K562 (cell line): ENCODE measurements around the gene LATS2. TPM values are rescaled to one million over a fixed set of nuclear protein-coding genes. Genes with fewer than 3 reads are reported as not detected.

Experiments
- ATAC-seq: fragments of 200-7000 bp; cut with Tn5 transposase; 3 replicates; pipeline ENCODE4 v1.9.1; 2020; ENCODE audit warnings: moderate library complexity
- BruUV-seq: library from RNA; stranded (reverse); fragments of 400-500 nt; replicated peaks from 2 replicates; lab custom pipeline; 2021; lab: Mats Ljungman, UMichigan
- CTCF ChIA-PET: fragments of 300-600 bp; formaldehyde crosslinking; extraction: SDS; loops from one replicate; lab custom pipeline; 2021; ENCODE audit warnings: low intra/inter-chr PET ratio; lab: Yijun Ruan, JAX
- POLR2A ChIA-PET: fragments of 300-600, 350-650 bp; sonication (Branson Sonifier 250); formaldehyde crosslinking; extraction: SDS; loops from one replicate; lab custom pipeline; 2021; ENCODE audit warnings: antibody characterized with exemption, inconsistent platforms; lab: Yijun Ruan, JAX
- DNase-seq, 4 experiments: peaks; one replicate each; pipeline versions ENCODE4 v3.0.0 to v3.0.0-alpha.2; 2011 to 2018; ENCODE audit warnings: low spot score in 3 of 4, mixed read lengths in 3 of 4; ENCODE audit errors: extremely low read depth in 1 of 4
- FAIRE-seq: peaks from 2 replicates; lab custom pipeline; 2011; peaks lifted over from hg19 to GRCh38; lab: Jason Lieb, UNC
- H2AFZ ChIP-seq: 2 replicates; pipeline ENCODE4 v1.6.0; 2011; ENCODE audit warnings: low read depth, low read length, control low read depth, inconsistent platforms
- H3K27ac ChIP-seq: fragments of 200-600 bp; 3 replicates; pipeline ENCODE4 v1.8.0; 2011; ENCODE audit warnings: low read depth, mild to moderate bottlenecking, control low read depth, inconsistent platforms, low read length, moderate library complexity, mixed read lengths; ENCODE audit errors: extremely low read depth
- H3K27me3 ChIP-seq, 2 experiments: fragments of 300-600 bp in 1 of 2; 2 replicates in 1 of 2; 3 replicates in 1 of 2; pipeline versions ENCODE4 v1.6.0 to v1.8.0; 2011; ENCODE audit warnings: inconsistent platforms in 2 of 2, low read length in 2 of 2, mild to moderate bottlenecking in 1 of 2, mixed read lengths in 1 of 2, moderate library complexity in 1 of 2; ENCODE audit not compliant: control insufficient read depth in 2 of 2, insufficient read depth in 2 of 2
- H3K36me3 ChIP-seq: fragments of 300-600 bp; 3 replicates; pipeline ENCODE4 v1.8.0; 2011; ENCODE audit warnings: mild to moderate bottlenecking, low read length, inconsistent platforms; ENCODE audit not compliant: control insufficient read depth, insufficient read depth
- H3K4me1 ChIP-seq, 2 experiments: fragments of 200-600 bp in 1 of 2; replicated peaks in 1 of 2; 2 replicates in 1 of 2; 3 replicates in 1 of 2; pipeline versions ENCODE4 v1.5.1 to v1.8.0; 2011; ENCODE audit warnings: inconsistent platforms in 2 of 2, low read length in 2 of 2, mild to moderate bottlenecking in 1 of 2, mixed read lengths in 1 of 2, moderate library complexity in 1 of 2; ENCODE audit not compliant: control insufficient read depth in 2 of 2, insufficient read depth in 2 of 2
- H3K4me2 ChIP-seq: 2 replicates; pipeline ENCODE4 v1.6.1; 2011; ENCODE audit warnings: low read length, control low read depth, inconsistent platforms, mixed read lengths; ENCODE audit not compliant: insufficient read depth
- H3K4me3 ChIP-seq: fragments of 200-600 bp; sonication (generic), shearing (Covaris generic); 2 replicates; pipeline ENCODE4 v1.5.1; 2016; ENCODE audit warnings: control low read depth, inconsistent platforms
- H3K79me2 ChIP-seq: fragments of 200-600 bp; 3 replicates; pipeline ENCODE4 v1.8.0; 2011; ENCODE audit warnings: low read length, inconsistent platforms; ENCODE audit not compliant: control insufficient read depth, insufficient read depth
- H3K9ac ChIP-seq, 2 experiments: 2 replicates each; pipeline versions ENCODE4 v1.6.0 to v1.6.1; 2011; ENCODE audit warnings: low read depth in 2 of 2, low read length in 2 of 2, control low read depth in 1 of 2, inconsistent platforms in 1 of 2, mild to moderate bottlenecking in 1 of 2, mixed read lengths in 1 of 2; ENCODE audit not compliant: insufficient read depth in 1 of 2
- H3K9me1 ChIP-seq: one replicate; pipeline ENCODE4 v1.6.0; 2011; ENCODE audit warnings: inconsistent platforms, mild to moderate bottlenecking, low read length, moderate library complexity; ENCODE audit not compliant: control insufficient read depth, insufficient read depth
- H3K9me3 ChIP-seq: replicated peaks from 2 replicates; pipeline ENCODE4 v1.5.1; 2011; ENCODE audit warnings: low read depth, low read length, inconsistent platforms; ENCODE audit not compliant: control insufficient read depth, insufficient read depth
- H4K20me1 ChIP-seq: replicated peaks from 2 replicates; pipeline ENCODE4 v1.6.1; 2011; ENCODE audit warnings: low read length, inconsistent platforms, mixed read lengths; ENCODE audit not compliant: control insufficient read depth, insufficient read depth
- BACH1 ChIP-seq: fragments of 200-800 bp; sonication (Bioruptor generic); IDR thresholded peaks from 2 replicates; pipeline ENCODE4 v1.6.1; 2016; ENCODE audit warnings: missing genetic modification characterization, missing compliant biosample characterization
- CUX1 ChIP-seq: fragments of 200-800 bp; sonication (Bioruptor generic); IDR thresholded peaks from 2 replicates; pipeline ENCODE4 v1.6.1; 2016; ENCODE audit warnings: missing genetic modification characterization, missing compliant biosample characterization
- DEAF1 ChIP-seq: fragments of 450-650 bp; formaldehyde crosslinking; IDR thresholded peaks from 2 replicates; pipeline ENCODE4 v1.4.0; 2020; ENCODE audit warnings: mild to moderate bottlenecking, moderate library complexity
- EGR1 ChIP-seq: fragments of 450-650 bp; conservative IDR thresholded peaks from 2 replicates; pipeline ENCODE4 v1.6.1; 2017; ENCODE audit warnings: mild to moderate bottlenecking
- HNRNPUL1 ChIP-seq: fragments of 200-400 bp; formaldehyde crosslinking; IDR thresholded peaks from 2 replicates; pipeline ENCODE4 v1.6.1; 2017; ENCODE audit warnings: low read length
- HSF4 ChIP-seq: fragments of 250-450 bp; sonication (Bioruptor Pico); IDR thresholded peaks from 2 replicates; pipeline ENCODE4 v2.1.2; 2022; ENCODE audit warnings: mild to moderate bottlenecking, moderate library complexity, borderline replicate concordance
- MAFF ChIP-seq: IDR thresholded peaks from 2 replicates; pipeline ENCODE4 v1.6.1; 2012; ENCODE audit warnings: low read length, improper control_type of control experiment
- NONO ChIP-seq, 2 experiments: fragments of 200-400 bp in 1 of 2; fragments of 450-650 bp in 1 of 2; formaldehyde crosslinking in 1 of 2; IDR thresholded peaks; 2 replicates each; pipeline ENCODE4 v1.6.1; 2017; ENCODE audit warnings: low read depth in 2 of 2, mild to moderate bottlenecking in 2 of 2, moderate library complexity in 2 of 2, low read length in 1 of 2
- NR1H2 ChIP-seq: sonication (generic); formaldehyde crosslinking; IDR thresholded peaks from 2 replicates; pipeline ENCODE4 v1.4.0; 2020; ENCODE audit warnings: mild to moderate bottlenecking, missing genetic modification reagents
- POLR2G ChIP-seq: fragments of 200-400 bp; formaldehyde crosslinking; IDR thresholded peaks from 2 replicates; pipeline ENCODE4 v1.6.1; 2017; ENCODE audit warnings: low read depth, mild to moderate bottlenecking, antibody characterized with exemption, low read length, moderate library complexity
- TSC22D4 ChIP-seq: fragments of 450-650 bp; IDR thresholded peaks from 2 replicates; pipeline ENCODE4 v1.6.1; 2016; ENCODE audit warnings: missing genetic modification characterization, missing biosample characterization, control low read depth
- ZBTB12 ChIP-seq: fragments of 250-450 bp; sonication (Bioruptor Pico); IDR thresholded peaks from 2 replicates; pipeline ENCODE4 v1.4.0; 2020
- ZNF133 ChIP-seq: fragments of 250-450 bp; sonication (Bioruptor Pico); IDR thresholded peaks from 2 replicates; pipeline ENCODE4 v1.4.0; 2020; ENCODE audit warnings: mild to moderate bottlenecking
- WGBS: fragments of 100-300 bp; shearing (Covaris generic); methylation state at CpG from one replicate; pipeline ENCODE4 v1.1.6; 2016; ENCODE audit warnings: low coverage, mixed read lengths; ENCODE audit not compliant: insufficient coverage; ENCODE audit errors: missing lambda C conversion rate; 5-methylcytosine and 5-hydroxymethylcytosine counted together
- in situ Hi-C: fragments of 300-500 bp; cut with MboI; formaldehyde crosslinking; loops from 4 replicates; pipeline ENCODE4 v1.15.0; 2018; ENCODE audit warnings: inconsistent platforms, mixed read lengths
- intact Hi-C: fragments of 100-400 bp; cut with micrococcal nuclease; formaldehyde crosslinking; loops from 2 replicates; pipeline ENCODE4 v1.14.2; 2022
- polyA plus RNA-seq, 8 experiments: library from polyadenylated mRNA; depleted of rRNA in 4 of 8; stranded (reverse) in 5 of 8; unstranded in 3 of 8; fragments of >200 nt; fragmentation: Nextera tagmentation in 2 of 8; fragmentation: Illumina TruSeq in 1 of 8; extraction: Ambion mirVana in 2 of 8; extraction: Trizol in 1 of 8; gene quantifications; 2 replicates each; pipeline versions ENCODE4 v1.2.1 to v1.2.3, GENCODE V29; 2011 to 2014; ENCODE audit warnings: inconsistent platforms in 1 of 8, missing spikeins in 1 of 8
- total RNA-seq, 7 experiments: library from RNA; depleted of rRNA in 6 of 7; stranded (reverse); fragments of >200 nt in 6 of 7; fragmentation: Illumina TruSeq in 2 of 7; extraction: Trizol in 2 of 7; gene quantifications; 2 replicates each; pipeline versions ENCODE4 v1.2.1 to v1.2.3, GENCODE V29; 2011 to 2021; ENCODE audit warnings: low replicate concordance in 1 of 7

The LATS2 gene
- total and polyA plus RNA-seq, 9 of the 15 experiments (the other 6 are each of a cell fraction or from before 2014, with no cell fraction given) = 0.18 to 3.7 (median 0.76) TPM

- TF ChIP-seq HNRNPUL1 = no peak
Observed at GRCh38 chr13:21066946-21067345, 5.6 kb upstream of the LATS2 start (continued).

GRCh38 chr13:21065686-21066085 lies 4.3 kb upstream of the LATS2 start:
- Histone ChIP-seq H3K9ac (no peak overlapping the region), H3K27me3 (no peaks in the 10 kb centered on the region), H3K9me3 (no peaks in the 10 kb centered on the region), H3K4me1 (peaks cover 0 to 12% of the 10 kb centered on the region in 2 experiments; a peak in 3 of 5 replicates), H3K9me1 (no peaks in the 10 kb centered on the region), H3K79me2 (no peaks in the 10 kb centered on the region), H3K36me3 (no peaks in the 10 kb centered on the region), H3K4me3 (no peak overlapping the region), H4K20me1 (no peaks in the 10 kb centered on the region), H3K4me2 (no peak overlapping the region), H3K27ac (no peak overlapping the region), H2AFZ (no peak overlapping the region)
- ATAC-seq = no peak
- WGBS = 38% methylated on average over 2 of the region's 2 CpGs
- DNase-seq = no peak
- ChIA-PET CTCF (no interaction called here), POLR2A (no interaction called here)
- FAIRE-seq = no peak
- intact Hi-C loops = no loop called here
- BruUV-seq = no TSS peak
- in situ Hi-C loops = no loop called here
- no peak for TF ChIP-seq HSF4
- no peak for TF ChIP-seq TSC22D4 (tag)
- TF ChIP-seq POLR2G = no peak
- TF ChIP-seq MAFF = no peak
- TF ChIP-seq CUX1 (CRISPR knock-in tag) = no peak
- TF ChIP-seq EGR1 = no peak
- TF ChIP-seq DEAF1 = no peak
- no peak for TF ChIP-seq ZNF133 (CRISPR knock-in tag)
- TF ChIP-seq NR1H2 = no peak
- no peak for TF ChIP-seq ZBTB12 (CRISPR knock-in tag)
- TF ChIP-seq BACH1 (tag) = no peak
- no peak for TF ChIP-seq NONO (IDR thresholded peaks at IDR 0.05; ENCODE audit: low read depth in 2 of 2, low read length in 1 of 2)
